ENCODE data around the gene OR5I1. TPM values are rescaled to one million over a fixed set of nuclear protein-coding genes. Genes with fewer than 3 reads are reported as not detected.
"Not testable (repeated sequence)": the region's sequence is repeated elsewhere in the genome, so short reads cannot be mapped to it uniquely, and the experiment has no call there.

Gene OR5I1
- total RNA-seq, 3 donors from 2014 or later: not detected

DNA sequence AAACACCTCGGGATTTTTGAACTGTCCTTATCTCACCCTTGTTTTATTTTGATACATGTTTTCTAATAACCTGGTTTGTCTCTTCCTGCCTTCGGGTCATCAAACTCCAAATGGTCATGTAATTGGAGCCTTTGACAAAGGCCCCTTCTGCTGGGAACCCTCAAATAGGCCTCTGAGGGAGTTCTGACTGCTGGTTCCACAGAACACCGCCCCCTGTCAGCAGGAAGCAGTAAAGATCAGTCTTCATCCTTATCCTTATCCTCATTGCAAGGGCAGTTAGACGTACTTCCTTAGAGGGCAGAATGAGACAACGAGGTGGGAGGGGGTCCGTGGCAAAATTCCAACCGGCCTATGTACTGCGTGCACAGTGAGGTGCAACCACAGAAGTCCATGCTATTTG lies 41.0 kb downstream of the OR5I1 start:
- H3K4me1 ChIP-seq (ENCODE audit: low read depth): no peaks in the 10 kb centered on the region
- intact Hi-C loops (cut with DNase I, micrococcal nuclease): no loop called here
- DNase-seq: no peak
- no peaks in the 10 kb centered on the region for H3K9me3 ChIP-seq
- no peaks in the 10 kb centered on the region for H3K36me3 ChIP-seq (ENCODE audit: low read depth)
- no peak for TF ChIP-seq CTCF (IDR thresholded peaks at IDR 0.05)
- H3K4me3 ChIP-seq: no peak overlapping the region
- no peak for ATAC-seq

GRCh38 chr11:55885481-55885880 lies 50.7 kb downstream of the OR5I1 start:
- DNase-seq, ATAC-seq, H3K9me3 ChIP-seq: not testable (repeated sequence)

More at GRCh38 chr11:55885481-55885880, 50.7 kb downstream of the OR5I1 start:
- H3K36me3 ChIP-seq (ENCODE audit: low read depth); H3K4me1 ChIP-seq (ENCODE audit: low read depth); intact Hi-C loops (cut with DNase I, micrococcal nuclease); H3K4me3 ChIP-seq: not testable (repeated sequence)

Other genes with a start within 250 kb of the OR5I1 start
- gene OR5D13, start 163.0 kb downstream of the OR5I1 start, total RNA-seq: not detected
- not detected for gene OR5D14, start 140.8 kb downstream of the OR5I1 start, total RNA-seq
- gene OR5L1, start 125.0 kb downstream of the OR5I1 start, total RNA-seq: not detected
- not detected for gene OR5D18, start 116.8 kb downstream of the OR5I1 start, total RNA-seq
- not detected for gene OR5L2, start 109.2 kb downstream of the OR5I1 start, total RNA-seq
- not detected for gene OR5D16, start 97.6 kb downstream of the OR5I1 start, total RNA-seq
- gene TRIM51, start 53.1 kb downstream of the OR5I1 start, total RNA-seq: not detected
- gene OR5W2, start 21.8 kb downstream of the OR5I1 start, total RNA-seq: not detected
- not detected for gene OR10AG1, start 33.5 kb upstream of the OR5I1 start, total RNA-seq
- not detected for gene OR5F1, start 58.2 kb upstream of the OR5I1 start, total RNA-seq
- gene OR5AS1, start 91.3 kb upstream of the OR5I1 start, total RNA-seq: not detected
- not detected for gene OR8I2, start 156.9 kb upstream of the OR5I1 start, total RNA-seq
- gene OR8H2, start 167.3 kb upstream of the OR5I1 start, total RNA-seq: not detected
- gene OR8H3, start 186.0 kb upstream of the OR5I1 start, total RNA-seq: not detected
- gene OR8J3, start 203.8 kb upstream of the OR5I1 start, total RNA-seq: not detected
- gene OR8K5, start 223.9 kb upstream of the OR5I1 start, total RNA-seq: not detected
- gene OR5J2, start 240.2 kb upstream of the OR5I1 start, total RNA-seq: not detected

All from mucosa of descending colon (tissue), 3 donors.